Measurements from ENCODE around the gene NPC1L1.

NPC1L1 gene

GRCh38 chr7:44517175-44517574 lies 24.0 kb downstream of the NPC1L1 start:
- Histone ChIP-seq H3K4me3 (replicated peaks; ENCODE audit: insufficient read depth, low read length) (no peak overlapping the region), H3K27ac (replicated peaks) (no peak overlapping the region), H3K27me3 (ENCODE audit: insufficient read depth, poor library complexity, severe bottlenecking) (no peaks in the 10 kb centered on the region)
- no peak for DNase-seq (ENCODE audit: low read depth in 1 of 2, low spot score in 1 of 2)
- TF ChIP-seq CTCF (IDR thresholded peaks at IDR 0.05; ENCODE audit: insufficient read depth, low read length), result no peak
- TF ChIP-seq REST (IDR thresholded peaks at IDR 0.05; ENCODE audit: insufficient replicate concordance, low read depth), result no peak
- no peak for TF ChIP-seq POLR2AphosphoS5 (IDR thresholded peaks at IDR 0.05; ENCODE audit: low read depth)
- TF ChIP-seq GABPA (IDR thresholded peaks at IDR 0.05; ENCODE audit: low read depth), result no peak
- TF ChIP-seq SPI1 (IDR thresholded peaks at IDR 0.05; ENCODE audit: borderline replicate concordance, low read depth), result no peak

GRCh38 chr7:44515590-44516268 lies 25.4 kb downstream of the NPC1L1 start:
- TF ChIP-seq CTCF (IDR thresholded peaks at IDR 0.05; ENCODE audit: insufficient read depth, low read length) (no peak), REST (IDR thresholded peaks at IDR 0.05; ENCODE audit: insufficient replicate concordance, low read depth) (no peak)
- H3K27ac ChIP-seq (replicated peaks), result no peak overlapping the region
- H3K27me3 ChIP-seq (ENCODE audit: insufficient read depth, poor library complexity, severe bottlenecking), result no peaks in the 10 kb centered on the region
- DNase-seq (ENCODE audit: low read depth in 1 of 2, low spot score in 1 of 2), result no peak
- H3K4me3 ChIP-seq (replicated peaks; ENCODE audit: insufficient read depth, low read length), result no peak overlapping the region

GRCh38 chr7:44512736-44513135 lies 28.4 kb downstream of the NPC1L1 start:
- DNase-seq (ENCODE audit: low read depth in 1 of 2, low spot score in 1 of 2), result no peak
- Histone ChIP-seq H3K4me3 (replicated peaks; ENCODE audit: insufficient read depth, low read length) (no peak overlapping the region), H3K27me3 (ENCODE audit: insufficient read depth, poor library complexity, severe bottlenecking) (no peaks in the 10 kb centered on the region), H3K27ac (replicated peaks) (no peak overlapping the region)
- no peak for TF ChIP-seq GABPA (IDR thresholded peaks at IDR 0.05; ENCODE audit: low read depth)
- TF ChIP-seq POLR2AphosphoS5 (IDR thresholded peaks at IDR 0.05; ENCODE audit: low read depth), result no peak
- TF ChIP-seq CTCF (IDR thresholded peaks at IDR 0.05; ENCODE audit: insufficient read depth, low read length), result no peak
- TF ChIP-seq SPI1 (IDR thresholded peaks at IDR 0.05; ENCODE audit: borderline replicate concordance, low read depth), result no peak
- TF ChIP-seq REST (IDR thresholded peaks at IDR 0.05; ENCODE audit: insufficient replicate concordance, low read depth), result no peak
